HG02571 (cell line): ENCODE results near the gene FAM78A.
"Not testable (repeated sequence)": the region's sequence is repeated elsewhere in the genome, so short reads cannot be mapped to it uniquely, and the experiment has no call there.

ENCODE experiments used
- ATAC-seq: cut with Tn5 transposase; IDR thresholded peaks from one replicate; pipeline ENCODE4 v1.9.1; 2021; ENCODE audit warnings: mild to moderate bottlenecking, moderate library complexity; ENCODE audit not compliant: unreplicated experiment

FAM78A gene

GRCh38 chr9:131282688-131283422 is 6.5 kb upstream of the FAM78A start:
- no peak for ATAC-seq

GRCh38 chr9:131282175-131282574 is 5.9 kb upstream of the FAM78A start:
- ATAC-seq: no peak

GRCh38 chr9:131281119-131281965 is 5.0 kb upstream of the FAM78A start:
- ATAC-seq: no peak

- ATAC-seq: no peak
Measured at GRCh38 chr9:131280660-131281059, 4.3 kb upstream of the FAM78A start.

- no peak for ATAC-seq
Measured at GRCh38 chr9:131279863-131280570, 3.7 kb upstream of the FAM78A start.

GRCh38 chr9:131279196-131279862 is 3.0 kb upstream of the FAM78A start:
- ATAC-seq: no peak

- no peak for ATAC-seq
Measured at GRCh38 chr9:131278702-131279111, 2.4 kb upstream of the FAM78A start.

GRCh38 chr9:131277910-131278701 is 1.8 kb upstream of the FAM78A start:
- ATAC-seq: no peak

- ATAC-seq: no peak
Measured at GRCh38 chr9:131277287-131277909, 1.1 kb upstream of the FAM78A start.

GRCh38 chr9:131276891-131277286 is 579 bp upstream of the FAM78A start:
- no peak for ATAC-seq

- no peak for ATAC-seq
Measured at GRCh38 chr9:131275332-131276093, 797 bp downstream of the FAM78A start.

- no peak for ATAC-seq
Measured at GRCh38 chr9:131274674-131275331, 1.5 kb downstream of the FAM78A start.

GRCh38 chr9:131273856-131274673 is 2.2 kb downstream of the FAM78A start:
- ATAC-seq: no peak

- no peak for ATAC-seq
Measured at GRCh38 chr9:131273146-131273855, 3.0 kb downstream of the FAM78A start.

GRCh38 chr9:131272212-131272611 is 4.1 kb downstream of the FAM78A start:
- ATAC-seq: no peak

- no peak for ATAC-seq
Measured at GRCh38 chr9:131271506-131271931, 4.8 kb downstream of the FAM78A start.

GRCh38 chr9:131271016-131271273 is 5.4 kb downstream of the FAM78A start:
- ATAC-seq: not testable (repeated sequence)
